Natural killer cell treated with Interleukin-12 subunit alpha and Interleukin-12 subunit beta and Interleukin-15 and Interleukin-18, amount 100 ng/mL, for 72 hours (primary cell): ENCODE measurements around the gene CELF2. TPM values are rescaled to one million over a fixed set of nuclear protein-coding genes. Genes with fewer than 3 reads are reported as not detected.

Experiments
- ATAC-seq, 2 donors: fragments of 150-1000 bp; cut with Tn5 transposase in 1 of 2; sonication (Bioruptor Pico), chemical (Tn5 transposase) in 1 of 2; 2 replicates each; pipeline ENCODE4 v1.10.0; 2021
- DNase-seq: peaks from one replicate; pipeline ENCODE4 v3.0.0; 2022; ENCODE audit warnings: low spot score
- H3K27ac Mint-ChIP-seq, 2 donors: 1 replicate in 1 of 2; 2 replicates in 1 of 2; pipeline ENCODE4 v1.8.0; 2022; ENCODE audit warnings: mixed read lengths in 2 of 2, mild to moderate bottlenecking in 1 of 2, moderate library complexity in 1 of 2
- H3K27me3 Mint-ChIP-seq, 2 donors: 1 replicate in 1 of 2; 2 replicates in 1 of 2; pipeline ENCODE4 v1.8.0; 2022; ENCODE audit warnings: mixed read lengths in 2 of 2
- H3K36me3 Mint-ChIP-seq: one replicate; pipeline ENCODE4 v1.8.0; 2022; ENCODE audit warnings: mixed read lengths
- H3K4me1 Mint-ChIP-seq, 2 donors: 1 replicate in 1 of 2; 2 replicates in 1 of 2; pipeline ENCODE4 v1.8.0; 2022; ENCODE audit warnings: low read depth in 2 of 2, mixed read lengths in 2 of 2, mild to moderate bottlenecking in 1 of 2
- H3K4me3 Mint-ChIP-seq: one replicate; pipeline ENCODE4 v1.8.0; 2022; ENCODE audit warnings: mixed read lengths
- H3K9me3 Mint-ChIP-seq: 2 replicates; pipeline ENCODE4 v1.8.0; 2022; ENCODE audit warnings: mixed read lengths
- total RNA-seq, 2 donors: library from RNA; stranded (reverse); gene quantifications; one replicate each; pipeline ENCODE4 v1.2.3, GENCODE V29; 2022

The CELF2 gene
- total RNA-seq, 2 donors from 2014 or later: 185 to 208 TPM

GRCh38 chr10:11379771-11380170 lies 362.1 kb downstream of the CELF2 start:
- Mint-ChIP-seq H3K36me3 (no peaks in the 10 kb centered on the region), H3K27ac (no peak overlapping the region), H3K4me1 (no peaks in the 10 kb centered on the region), H3K27me3 (peaks cover 0 to 4% of the 10 kb centered on the region in 2 donors), H3K4me3 (no peak overlapping the region), H3K9me3 (no peaks in the 10 kb centered on the region)
- DNase-seq (no peak), ATAC-seq (no peak)

GRCh38 chr10:11381023-11381422 lies 363.4 kb downstream of the CELF2 start:
- ATAC-seq: no peak
- no peak overlapping the region for H3K4me3 Mint-ChIP-seq
- H3K27ac Mint-ChIP-seq: no peak overlapping the region
- DNase-seq: no peak
- no peaks in the 10 kb centered on the region for H3K4me1 Mint-ChIP-seq
- H3K36me3 Mint-ChIP-seq: no peaks in the 10 kb centered on the region
- H3K9me3 Mint-ChIP-seq: no peaks in the 10 kb centered on the region
- H3K27me3 Mint-ChIP-seq: peaks cover 0 to 4% of the 10 kb centered on the region in 2 donors

- H3K36me3 Mint-ChIP-seq: no peaks in the 10 kb centered on the region
- ATAC-seq (no peak), DNase-seq (no peak)
- H3K27ac Mint-ChIP-seq: no peak overlapping the region
- H3K27me3 Mint-ChIP-seq: peaks cover 0 to 4% of the 10 kb centered on the region in 2 donors
- no peak overlapping the region for H3K4me3 Mint-ChIP-seq
- H3K4me1 Mint-ChIP-seq: no peaks in the 10 kb centered on the region
- no peaks in the 10 kb centered on the region for H3K9me3 Mint-ChIP-seq
Observed at GRCh38 chr10:11381511-11381910, 363.8 kb downstream of the CELF2 start.

GRCh38 chr10:11382187-11382586 lies 364.5 kb downstream of the CELF2 start:
- ATAC-seq (no peak), DNase-seq (no peak)
- H3K4me3 Mint-ChIP-seq: no peak overlapping the region
- H3K27me3 Mint-ChIP-seq: peaks cover 0 to 4% of the 10 kb centered on the region in 2 donors
- H3K9me3 Mint-ChIP-seq: no peaks in the 10 kb centered on the region
- no peak overlapping the region for H3K27ac Mint-ChIP-seq
- H3K4me1 Mint-ChIP-seq: no peaks in the 10 kb centered on the region
- no peaks in the 10 kb centered on the region for H3K36me3 Mint-ChIP-seq

GRCh38 chr10:11386044-11386443 lies 368.4 kb downstream of the CELF2 start:
- Mint-ChIP-seq H3K27me3 (peaks cover 0 to 4% of the 10 kb centered on the region in 2 donors), H3K4me3 (no peak overlapping the region), H3K36me3 (no peaks in the 10 kb centered on the region), H3K4me1 (no peaks in the 10 kb centered on the region), H3K27ac (no peak overlapping the region), H3K9me3 (no peaks in the 10 kb centered on the region)
- ATAC-seq: no peak
- no peak for DNase-seq
